ENCODE data around the gene LRRK1.

Gene LRRK1

DNA sequence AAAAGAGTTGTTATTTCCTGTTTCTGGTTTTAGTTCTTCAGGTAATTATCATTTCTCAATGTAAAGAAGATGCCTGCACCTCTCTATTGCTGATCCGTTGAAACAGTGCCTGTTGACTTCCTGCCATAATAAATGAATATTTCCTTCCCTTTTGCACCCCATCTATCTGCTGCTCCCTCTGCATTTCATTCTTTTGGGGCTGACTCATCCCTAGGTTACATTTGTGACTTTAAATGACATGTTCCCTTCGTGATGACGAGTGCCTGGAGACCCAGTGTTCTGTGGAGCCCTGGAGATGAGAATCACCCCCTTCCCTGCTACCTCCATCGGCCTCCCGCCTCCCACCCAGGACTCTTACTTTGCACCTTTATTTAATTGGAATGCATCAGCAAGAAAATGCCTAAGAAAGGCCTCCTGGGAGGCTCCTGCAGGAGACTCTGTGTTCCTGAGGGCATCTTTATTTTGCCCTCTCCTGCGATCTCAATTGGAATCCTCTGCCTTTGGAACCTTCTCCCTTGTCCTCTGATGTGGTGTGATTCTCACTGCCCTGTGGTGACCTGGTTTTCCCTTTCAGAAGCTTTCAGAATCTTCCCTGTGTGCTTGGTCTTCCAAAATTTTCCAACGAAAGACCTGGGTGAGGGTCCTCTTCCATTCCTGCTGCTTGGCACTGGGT, 13.7 kb downstream of the LRRK1 start:
- DNase-seq (ENCODE audit: low spot score): no peak

DNA sequence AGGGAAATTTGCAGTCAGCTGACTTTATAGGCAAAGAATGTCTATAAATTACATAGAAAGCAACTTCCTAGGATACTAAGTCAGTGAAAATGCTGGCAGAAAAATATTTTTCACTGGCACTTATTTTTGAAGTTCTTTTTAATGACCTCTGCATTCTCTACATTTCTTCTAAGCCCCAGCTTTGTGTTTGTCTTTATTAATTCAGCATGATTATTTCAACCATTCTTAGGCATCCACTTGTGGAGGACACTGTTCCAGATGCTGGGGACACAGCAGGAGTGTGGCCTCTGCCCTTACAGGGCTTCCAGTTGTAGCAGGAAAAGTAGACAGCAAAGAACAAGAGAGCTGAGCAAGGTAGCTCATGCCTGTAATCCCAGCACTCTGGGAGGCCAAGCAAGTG, 15.0 kb downstream of the LRRK1 start:
- DNase-seq (ENCODE audit: low spot score): no peak

DNA sequence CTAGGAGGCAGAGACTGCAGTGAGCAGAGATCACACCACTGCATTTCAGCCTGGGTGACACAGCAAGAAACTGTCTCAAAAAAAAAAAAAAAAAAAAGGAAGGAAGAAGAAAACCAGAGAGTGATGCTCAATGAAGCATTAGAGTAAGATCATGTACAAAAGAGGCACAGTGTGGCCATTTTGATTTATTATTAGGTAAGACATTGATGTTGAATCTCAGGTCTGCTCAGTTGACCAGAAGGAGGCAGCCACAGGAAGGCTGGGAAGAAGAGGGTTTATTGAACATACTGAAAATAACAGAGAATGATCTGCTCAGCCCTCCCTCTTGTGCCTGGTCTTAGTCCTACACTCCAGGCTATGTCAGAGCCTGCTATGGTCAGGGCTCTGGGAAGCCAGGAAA, 15.6 kb downstream of the LRRK1 start:
- DNase-seq (ENCODE audit: low spot score): no peak

DNA sequence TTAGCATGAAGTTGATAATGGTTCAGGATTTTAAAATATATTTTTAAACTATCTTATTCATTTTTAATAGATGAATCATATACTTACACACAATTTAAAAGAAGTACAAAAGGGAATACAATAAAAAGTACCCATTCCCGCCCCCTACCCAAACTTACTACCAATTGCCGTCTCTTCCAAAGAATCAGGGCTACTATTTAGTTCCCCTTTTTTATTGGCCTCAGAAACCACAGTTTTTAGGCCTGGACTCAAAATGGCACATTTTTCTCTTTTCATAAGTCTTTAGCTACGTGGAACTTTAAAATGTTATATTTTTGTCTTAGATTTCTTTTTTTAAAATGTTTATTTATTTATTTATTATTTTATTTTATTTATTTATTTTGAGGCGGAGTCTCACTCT, 18.0 kb downstream of the LRRK1 start:
- no peak for DNase-seq (ENCODE audit: low spot score)

DNA sequence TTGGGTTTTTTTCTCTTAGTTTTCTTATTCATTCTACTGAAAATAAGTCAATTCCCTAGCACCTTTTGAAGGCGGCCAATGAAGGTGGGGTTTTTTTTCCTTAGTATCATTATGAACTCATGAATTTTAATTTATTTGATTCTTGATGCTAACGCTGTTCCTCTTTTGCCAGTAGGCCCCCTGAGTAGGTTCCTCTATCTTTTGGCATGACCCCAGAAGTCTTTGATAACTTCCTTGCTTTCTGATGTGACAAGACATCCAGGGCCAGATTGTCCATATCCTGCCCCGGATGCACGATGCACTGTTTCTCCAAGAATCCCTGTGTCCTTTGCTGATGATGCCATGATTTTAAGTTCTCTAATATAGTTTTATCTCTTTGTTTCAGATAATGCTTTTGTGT, 20.6 kb downstream of the LRRK1 start:
- no peak for DNase-seq (ENCODE audit: low spot score)

DNA sequence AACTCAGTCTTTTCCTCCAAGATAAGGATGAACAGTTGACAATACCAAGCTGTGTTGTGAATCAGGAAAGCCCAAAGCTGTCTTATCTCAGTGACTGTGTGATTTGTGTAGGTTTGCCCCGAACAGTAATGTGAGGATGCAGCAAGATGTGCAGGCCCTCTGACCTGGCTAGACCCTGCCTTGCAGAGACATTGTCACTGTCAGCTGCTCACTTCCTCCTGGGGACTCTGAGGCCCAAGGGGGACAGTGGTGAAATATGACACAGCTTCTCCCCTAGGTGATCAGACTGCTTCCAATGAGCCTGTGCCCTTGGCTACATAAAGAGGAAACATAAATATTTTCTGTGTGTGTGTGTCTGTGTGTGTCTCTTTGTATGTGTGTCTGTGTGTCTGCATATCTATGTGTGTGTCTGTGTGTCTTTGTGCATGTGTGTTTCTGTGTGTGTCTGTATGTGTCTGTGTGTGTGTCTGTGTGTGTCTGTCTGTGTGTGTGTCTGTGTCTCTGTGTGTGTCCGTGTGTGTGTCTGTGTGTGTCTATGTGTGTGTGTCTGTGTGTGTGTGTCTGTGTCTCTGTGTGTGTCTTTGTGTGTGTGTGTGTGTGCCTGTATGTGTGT, 21.7 kb downstream of the LRRK1 start:
- DNase-seq (ENCODE audit: low spot score): no peak

DNA sequence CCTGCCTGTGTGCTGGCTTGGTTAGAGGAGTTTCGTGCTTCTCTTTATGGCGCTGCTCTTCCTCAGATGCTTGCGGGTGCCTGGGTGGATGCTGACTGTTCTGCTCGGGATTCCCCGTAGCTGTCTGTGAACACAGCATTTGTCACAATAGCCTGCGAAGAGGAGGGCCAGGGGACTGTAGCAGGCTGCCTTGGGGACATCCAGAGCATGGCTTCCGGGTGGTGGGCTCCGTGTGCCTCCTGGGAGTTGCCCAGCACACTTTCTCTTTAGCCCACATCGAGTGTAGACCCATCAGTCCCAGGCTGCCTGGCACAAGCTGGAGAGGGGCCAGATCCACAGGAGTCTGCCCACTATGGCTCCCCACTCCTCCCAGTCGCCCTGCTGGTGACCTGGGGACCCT, 22.4 kb downstream of the LRRK1 start:
- no peak for DNase-seq (ENCODE audit: low spot score)

DNA sequence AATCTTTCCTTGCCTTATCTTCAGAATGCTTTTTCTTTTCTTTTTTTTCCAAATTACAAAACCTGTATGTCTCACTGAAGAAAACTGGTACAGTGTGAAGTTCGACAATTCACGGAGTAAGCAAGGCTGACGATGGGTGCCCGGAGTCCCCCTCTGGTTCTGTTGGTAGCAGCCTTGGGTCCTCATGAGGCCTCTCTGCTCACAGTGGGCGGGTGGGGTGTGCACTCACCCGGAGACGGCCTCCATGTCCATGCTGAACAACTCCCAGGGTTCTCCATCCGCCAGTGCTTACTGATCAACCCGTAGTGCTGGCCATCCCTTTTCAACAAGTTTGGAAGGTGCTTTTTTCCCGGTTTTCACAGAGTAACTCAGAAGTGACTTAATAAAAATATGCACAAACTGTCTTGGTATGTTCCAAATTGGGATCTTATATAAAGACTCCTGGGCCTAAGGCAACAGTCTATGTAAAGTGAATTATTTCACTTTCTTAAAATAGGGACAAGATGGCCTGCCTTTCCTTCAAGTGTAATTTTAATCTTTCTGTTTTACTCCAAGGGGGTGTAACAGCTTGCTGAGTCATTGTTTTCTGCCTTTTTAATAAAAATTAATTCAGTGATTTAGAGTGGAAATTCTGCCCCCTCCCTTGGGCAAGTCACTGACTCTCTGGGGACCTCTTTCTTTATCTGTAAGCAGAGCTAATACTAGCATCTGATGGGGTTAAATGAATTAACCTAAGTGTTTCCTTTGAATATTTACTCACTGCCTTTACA, 23.7 kb downstream of the LRRK1 start:
- no peak for DNase-seq (ENCODE audit: low spot score)

DNA sequence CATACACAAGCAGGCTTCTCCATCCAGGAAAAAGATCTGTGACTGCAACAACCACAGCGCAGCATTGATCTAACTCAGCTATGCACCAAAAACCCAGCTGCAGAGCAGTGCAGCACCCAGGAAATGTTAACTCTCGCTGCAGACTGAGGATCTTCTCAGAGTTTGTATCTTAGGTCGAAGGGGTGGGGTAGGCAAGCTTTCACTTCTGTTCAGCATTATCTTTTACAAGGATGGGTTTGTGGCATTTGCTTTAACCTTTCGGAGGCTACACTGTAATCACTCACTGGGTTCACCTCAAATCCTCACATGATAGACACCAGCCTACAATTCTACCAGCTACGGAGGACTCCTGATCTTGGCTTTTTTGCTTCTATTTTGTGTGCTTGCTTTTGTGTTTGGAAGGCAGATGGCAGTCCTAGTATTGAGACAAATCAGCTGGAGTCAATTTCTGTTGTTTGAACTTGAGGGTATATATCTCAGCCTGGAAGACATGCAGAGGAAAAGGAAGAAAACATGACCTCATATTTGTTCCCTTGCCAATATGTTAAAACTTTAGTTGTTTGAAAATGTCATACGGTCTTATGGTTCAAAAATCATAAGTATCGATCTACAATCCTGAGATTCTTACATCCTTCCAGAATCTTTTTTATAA, 25.2 kb downstream of the LRRK1 start:
- DNase-seq (ENCODE audit: low spot score): no peak

DNA sequence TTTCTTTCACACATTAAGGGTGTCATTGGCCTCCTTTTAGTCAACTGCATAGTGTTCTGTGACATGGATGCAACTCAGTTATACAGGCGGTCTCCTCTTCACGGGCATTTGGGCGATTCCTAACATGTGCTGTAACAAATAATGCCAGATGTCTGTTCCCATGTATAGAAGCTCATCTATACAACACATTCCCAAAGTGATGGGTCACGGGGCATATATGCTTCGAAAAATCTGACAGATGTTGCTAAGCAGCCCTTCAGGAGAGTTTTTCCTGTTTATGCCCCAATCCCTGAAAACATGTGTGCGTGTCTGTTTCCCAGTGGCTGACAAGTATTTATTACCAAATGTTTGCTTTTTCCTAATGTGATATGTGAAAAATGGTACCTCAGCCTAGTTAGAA, 25.8 kb downstream of the LRRK1 start:
- DNase-seq (ENCODE audit: low spot score): no peak

DNA sequence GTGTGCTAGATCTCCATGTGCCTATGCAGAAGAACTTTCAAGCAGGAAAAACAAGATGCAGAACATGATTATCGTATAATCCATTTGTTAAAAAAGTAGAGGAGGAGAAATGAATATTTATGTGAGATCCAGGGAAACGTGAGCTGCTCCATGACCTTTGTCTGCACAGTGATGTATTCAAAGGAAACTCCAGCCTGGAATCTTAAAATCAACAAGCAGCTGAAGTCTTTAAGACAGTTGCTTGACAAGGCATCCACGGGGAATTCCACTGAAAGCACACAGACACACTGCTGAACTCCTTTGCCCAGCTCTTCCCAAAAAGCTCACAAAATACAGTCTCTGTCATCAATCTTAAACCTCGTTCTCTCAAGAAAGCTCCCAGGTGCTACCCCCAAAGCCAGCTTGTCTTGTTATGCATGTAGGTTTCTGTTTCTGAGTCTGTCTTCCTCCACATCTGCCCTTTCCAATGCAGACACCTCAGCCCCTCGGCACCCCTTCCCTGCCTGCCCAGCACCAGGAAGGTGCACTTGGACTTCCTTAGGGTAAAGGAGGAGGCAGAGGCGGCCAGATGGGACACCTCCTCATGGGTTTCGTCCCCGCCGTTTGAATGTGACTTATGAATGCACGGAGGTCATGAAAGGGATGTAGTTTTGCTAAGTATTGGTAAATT, 28.7 kb downstream of the LRRK1 start:
- DNase-seq (ENCODE audit: low spot score): no peak

DNA sequence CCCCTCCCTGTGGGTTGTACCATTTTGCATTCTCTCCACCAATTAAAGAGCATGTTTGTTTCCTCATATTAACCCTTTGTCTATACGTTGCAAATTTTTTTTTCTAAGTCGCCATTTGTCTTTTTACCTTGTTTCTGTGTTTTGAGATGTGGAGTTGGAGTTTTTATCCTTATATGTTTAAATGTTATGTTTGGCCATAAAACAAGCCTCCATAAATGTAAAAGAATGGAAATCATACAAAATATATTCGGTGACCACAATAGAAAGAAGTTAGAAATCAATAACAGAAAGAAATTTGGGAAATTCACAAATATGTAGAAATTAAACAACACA, 29.2 kb downstream of the LRRK1 start:
- DNase-seq (ENCODE audit: low spot score): no peak

DNA sequence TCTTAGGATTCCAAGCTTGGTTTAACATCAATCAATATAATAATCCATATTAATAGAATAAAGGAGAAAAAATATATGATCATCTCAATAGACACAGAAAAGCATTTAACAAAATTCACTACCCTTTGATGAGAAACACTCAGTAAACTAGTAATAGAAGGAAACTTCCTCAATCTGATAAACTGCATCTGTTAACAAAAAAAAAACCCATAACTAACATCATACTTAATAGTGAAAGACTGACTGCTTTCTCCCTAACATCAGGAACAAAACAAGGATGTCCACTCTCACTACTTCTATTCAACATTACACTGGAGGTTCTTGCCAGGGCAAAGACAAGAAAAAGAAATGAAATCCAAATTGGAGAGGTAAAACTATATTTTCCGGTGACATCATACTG, 30.5 kb downstream of the LRRK1 start:
- no peak for DNase-seq (ENCODE audit: low spot score)

DNA sequence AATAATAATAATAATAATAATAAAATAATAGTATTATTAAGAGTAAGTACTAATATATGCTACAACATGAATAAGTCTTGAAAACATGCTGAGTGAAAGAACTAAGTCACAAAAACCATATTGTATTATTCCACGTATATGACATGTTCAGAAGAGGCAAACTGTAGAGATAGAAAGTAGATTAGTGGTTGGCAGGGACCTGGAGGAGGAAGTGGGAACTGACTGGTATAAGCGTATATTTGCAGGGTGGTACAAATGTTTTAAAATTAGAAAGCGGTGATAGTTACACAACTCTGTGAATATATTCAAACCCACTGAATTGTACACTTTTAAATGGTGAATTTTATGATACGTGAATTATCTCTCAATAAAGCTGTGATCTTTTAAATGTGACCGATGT, 32.8 kb downstream of the LRRK1 start:
- DNase-seq (ENCODE audit: low spot score): no peak

DNA sequence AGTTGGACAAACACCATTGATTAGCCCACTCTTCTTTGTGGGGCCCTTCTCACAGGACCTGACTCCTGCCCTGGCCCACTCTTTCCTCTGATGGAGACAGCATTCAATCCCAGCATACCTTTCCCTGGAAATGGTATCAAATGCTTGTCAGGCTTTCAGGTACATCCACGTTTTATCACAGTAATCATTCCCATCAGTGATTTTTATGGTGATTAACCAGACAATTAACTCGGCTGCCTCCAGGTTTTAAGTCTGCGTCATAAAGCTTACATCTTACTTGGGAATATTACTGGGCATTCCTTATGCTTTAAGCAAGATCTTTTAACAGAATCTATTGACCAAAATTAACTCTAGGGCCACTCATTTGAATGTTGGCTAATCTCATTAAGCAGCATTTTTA, 33.4 kb downstream of the LRRK1 start:
- no peak for DNase-seq (ENCODE audit: low spot score)

DNA sequence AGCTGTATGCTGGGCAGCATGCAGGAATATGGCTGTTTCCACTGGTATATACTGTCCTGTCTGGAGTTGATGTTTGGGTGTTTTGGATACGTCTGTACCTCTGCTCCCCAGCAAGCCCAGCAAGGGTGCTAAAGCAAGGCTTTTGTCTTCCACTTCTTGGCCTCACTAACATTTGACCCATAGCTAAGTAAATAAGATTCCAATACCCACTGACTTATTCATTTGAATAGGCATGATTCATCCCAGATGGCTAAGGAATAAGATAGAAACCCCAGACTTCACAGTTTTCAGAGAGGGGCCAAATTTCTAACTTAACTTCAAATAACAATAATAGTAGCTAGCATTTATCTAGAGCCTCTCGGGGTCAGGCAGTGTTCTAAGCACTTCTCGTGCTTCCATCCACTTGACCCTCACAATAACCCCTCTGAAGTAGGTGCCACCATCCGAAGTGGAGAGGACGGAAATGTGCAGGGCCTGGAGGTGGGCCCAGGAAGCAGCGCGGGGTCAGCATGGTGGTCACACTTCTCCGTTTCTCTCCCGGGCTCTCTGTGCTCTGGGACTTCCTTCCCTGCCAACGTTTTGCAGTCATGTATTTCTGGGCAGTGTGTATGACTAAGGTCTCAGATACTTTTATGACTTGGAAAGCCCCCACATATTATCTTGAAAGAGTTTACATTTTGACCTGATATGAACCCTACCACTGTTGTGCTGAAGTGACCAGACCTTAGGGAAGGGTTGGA, 39.3 kb downstream of the LRRK1 start:
- DNase-seq (ENCODE audit: low spot score): peak; percentile 44

DNA sequence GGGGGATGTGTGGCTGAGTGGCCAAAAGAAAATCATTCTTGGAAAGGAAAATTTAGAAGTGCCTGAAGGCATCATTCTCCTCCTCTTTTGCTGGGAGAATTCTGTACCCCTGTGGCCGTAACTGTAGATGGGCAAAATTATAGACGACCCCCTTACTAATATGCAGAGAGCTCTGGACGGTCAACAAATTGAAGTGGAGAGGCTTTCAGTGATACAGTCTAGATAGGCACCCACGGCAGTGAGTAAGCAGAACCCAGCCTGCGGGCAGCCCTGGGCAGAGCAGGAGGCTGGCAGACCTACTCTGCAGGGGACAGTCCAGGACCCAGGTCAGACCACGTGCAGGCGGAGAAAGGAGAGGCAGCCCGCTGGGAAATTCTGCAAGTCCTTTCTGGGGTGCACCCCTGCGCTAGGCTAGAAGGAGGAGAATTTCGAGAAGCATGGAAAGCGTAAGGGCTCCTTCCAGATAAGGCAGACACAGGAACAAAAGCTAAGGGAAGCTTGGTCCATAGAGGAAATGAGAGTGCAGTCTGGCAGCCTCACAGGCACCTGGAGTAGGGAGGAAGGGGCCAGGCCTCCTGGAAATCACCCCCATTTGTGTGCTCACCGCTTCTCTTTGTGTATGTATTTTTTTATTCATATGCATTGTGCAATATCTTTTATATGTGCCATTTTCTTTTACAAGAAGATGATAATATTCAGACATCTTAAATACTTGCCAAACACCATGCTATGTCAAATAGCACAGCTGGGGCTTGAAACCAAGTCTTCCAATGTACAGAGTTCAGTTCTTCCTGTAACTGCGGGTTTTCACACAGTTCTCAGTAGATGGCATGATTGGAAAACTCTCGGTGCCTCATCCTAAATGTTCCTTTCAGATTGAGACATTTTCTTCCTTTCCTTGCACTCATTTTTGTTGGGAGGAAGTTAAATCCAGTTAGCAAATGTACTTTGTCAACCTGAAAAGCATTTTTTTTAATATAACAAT, 40.2 kb downstream of the LRRK1 start:
- DNase-seq (ENCODE audit: low spot score): no peak

DNA sequence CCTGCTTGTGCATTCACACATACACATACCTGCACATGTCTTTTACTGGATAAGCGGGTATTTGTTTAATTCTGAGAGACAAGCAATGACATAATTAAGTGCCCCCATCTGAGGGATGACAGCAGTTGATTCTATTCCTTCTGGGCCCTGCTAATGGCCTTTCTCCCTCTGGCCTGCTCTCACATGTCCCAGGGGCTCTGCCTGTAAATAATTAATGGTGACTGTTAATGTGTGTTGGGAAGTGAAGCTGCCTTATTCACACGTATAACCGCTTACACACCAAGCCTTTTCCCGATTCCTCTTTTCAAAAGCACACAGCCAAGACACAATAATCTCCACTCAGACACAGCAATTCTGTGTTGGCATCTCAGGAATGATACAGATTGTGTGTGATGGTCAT, 47.8 kb downstream of the LRRK1 start:
- DNase-seq (ENCODE audit: low spot score): no peak

DNA sequence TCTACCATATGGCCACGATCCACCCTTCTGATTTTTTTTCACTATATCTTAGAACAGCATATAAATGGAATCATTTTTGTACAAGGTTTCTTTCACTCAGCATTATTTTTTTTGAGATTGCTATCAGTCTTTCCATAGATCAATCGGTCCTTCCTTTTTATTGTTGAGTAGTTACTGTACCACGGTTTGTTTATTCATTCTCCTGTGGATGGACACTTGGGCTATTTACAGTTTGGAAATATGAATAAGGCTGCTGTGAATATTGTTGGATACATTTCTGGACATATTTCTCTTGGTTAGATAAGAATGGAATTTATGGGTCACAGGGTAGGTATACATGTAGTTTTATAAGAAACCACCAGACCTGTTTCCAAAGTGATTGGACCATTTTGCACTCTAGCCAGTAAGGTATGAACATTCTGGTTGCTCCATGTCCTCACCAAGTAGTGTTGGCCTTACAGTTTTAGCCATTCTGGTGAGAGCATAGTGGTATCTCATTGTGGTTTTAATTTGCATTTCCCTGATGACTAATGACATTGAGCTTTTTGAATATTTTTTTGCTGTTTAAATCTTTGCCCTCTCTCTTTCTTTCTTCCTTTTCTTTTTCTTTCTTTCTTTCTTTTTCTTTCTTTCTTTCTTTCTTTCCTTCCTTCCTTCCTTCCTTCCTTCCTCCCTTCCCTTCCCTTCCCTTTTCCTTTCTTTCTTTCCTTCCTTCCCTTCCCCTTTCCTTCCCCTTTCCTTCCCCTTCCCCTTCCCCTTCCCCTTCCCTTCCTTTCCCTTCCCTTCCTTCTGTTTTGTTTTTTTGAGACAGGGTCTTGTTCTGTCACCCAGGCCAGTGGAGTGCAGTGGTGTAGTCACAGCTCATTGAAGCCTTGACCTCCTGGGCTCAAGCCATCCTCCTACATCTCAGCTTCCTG, 49.2 kb downstream of the LRRK1 start:
- peak; percentile 50 for DNase-seq (ENCODE audit: low spot score)

DNA sequence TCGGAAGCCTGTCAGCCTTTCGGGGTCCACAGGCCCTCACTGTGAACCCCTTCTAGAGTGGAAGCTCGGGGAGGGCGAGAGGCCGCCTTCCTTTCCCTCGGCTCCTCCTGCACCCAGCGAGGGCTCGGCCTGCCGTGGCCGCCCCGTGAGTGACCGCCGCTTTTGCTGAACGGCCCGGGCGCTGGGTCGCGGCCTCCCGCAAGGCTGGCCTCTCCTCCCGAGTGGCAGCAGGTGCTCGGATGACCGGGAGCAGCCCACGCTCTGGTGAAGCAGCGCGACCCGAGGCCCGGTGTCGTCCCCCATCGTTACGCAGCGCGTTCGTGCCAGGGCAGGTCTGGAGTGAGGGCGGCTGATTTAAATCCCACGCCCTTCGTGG, 53.8 kb downstream of the LRRK1 start:
- no peak for DNase-seq (ENCODE audit: low spot score)
